ENCODE data around the gene FADS1. TPM values are rescaled to one million over a fixed set of nuclear protein-coding genes. Genes with fewer than 3 reads are reported as not detected.

FADS1 gene
- total and polyA plus RNA-seq, 2 of the 13 experiments (the other 11 are each of a cell fraction or from before 2014, with no cell fraction given) = 91.8 to 108 TPM

DNA sequence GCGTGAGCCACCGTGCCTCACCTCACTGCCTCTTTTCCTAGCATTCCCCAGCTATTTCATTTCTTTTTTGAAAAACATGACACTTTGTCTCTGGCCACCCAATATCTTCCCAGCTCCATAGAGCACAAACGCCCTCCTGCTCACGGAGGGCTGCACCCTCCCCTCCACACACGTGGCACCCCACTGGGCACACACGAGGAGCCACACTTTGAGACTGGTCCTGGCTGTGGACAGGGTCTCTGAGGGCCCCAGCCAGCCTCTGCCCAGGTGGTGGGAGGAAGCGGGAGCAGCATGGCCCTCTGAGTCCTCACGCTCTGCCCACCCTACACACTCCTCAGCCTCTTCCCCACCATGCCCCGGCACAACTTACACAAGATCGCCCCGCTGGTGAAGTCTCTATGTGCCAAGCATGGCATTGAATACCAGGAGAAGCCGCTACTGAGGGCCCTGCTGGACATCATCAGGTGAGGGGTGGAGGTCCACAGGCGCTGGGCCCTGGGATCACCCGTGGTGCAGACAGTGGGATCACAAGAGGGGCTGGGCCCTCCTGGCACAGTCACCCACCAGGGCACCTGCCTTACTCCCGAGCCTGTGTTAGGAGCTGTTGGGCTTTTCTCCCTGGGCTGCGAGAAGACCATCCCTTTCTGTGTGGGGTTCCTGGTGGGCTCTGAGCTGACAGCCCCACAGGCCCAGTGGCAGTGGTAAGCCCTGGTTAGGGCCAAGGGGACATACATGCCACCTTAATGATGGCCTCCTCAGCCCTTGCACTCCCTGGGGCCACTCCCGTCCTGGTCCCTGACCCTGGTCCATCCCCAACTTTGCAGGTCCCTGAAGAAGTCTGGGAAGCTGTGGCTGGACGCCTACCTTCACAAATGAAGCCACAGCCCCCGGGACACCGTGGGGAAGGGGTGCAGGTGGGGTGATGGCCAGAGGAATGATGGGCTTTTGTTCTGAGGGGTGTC, 48.3 kb upstream of the FADS1 start:
- TF ChIP-seq, protein P1, sequence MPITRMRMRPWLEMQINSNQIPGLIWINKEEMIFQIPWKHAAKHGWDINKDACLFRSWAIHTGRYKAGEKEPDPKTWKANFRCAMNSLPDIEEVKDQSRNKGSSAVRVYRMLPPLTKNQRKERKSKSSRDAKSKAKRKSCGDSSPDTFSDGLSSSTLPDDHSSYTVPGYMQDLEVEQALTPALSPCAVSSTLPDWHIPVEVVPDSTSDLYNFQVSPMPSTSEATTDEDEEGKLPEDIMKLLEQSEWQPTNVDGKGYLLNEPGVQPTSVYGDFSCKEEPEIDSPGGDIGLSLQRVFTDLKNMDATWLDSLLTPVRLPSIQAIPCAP (CRISPR knock-in tag; IDR thresholded peaks at IDR 0.05; ENCODE audit: low read depth) = no peak
- TF ChIP-seq MXD4 (CRISPR knock-in tag; IDR thresholded peaks at IDR 0.05) (no peak), SP2 (CRISPR knock-in tag; IDR thresholded peaks at IDR 0.05) (no peak), ZNF235 (CRISPR knock-in tag; IDR thresholded peaks at IDR 0.05; ENCODE audit: borderline replicate concordance) (no peak), ARID2 (CRISPR knock-in tag; IDR thresholded peaks at IDR 0.05; ENCODE audit: borderline replicate concordance) (no peak), ELF1 (CRISPR knock-in tag; IDR thresholded peaks at IDR 0.05) (no peak), AHR (CRISPR knock-in tag; IDR thresholded peaks at IDR 0.05) (no peak)
- TF ChIP-seq, protein P2, sequence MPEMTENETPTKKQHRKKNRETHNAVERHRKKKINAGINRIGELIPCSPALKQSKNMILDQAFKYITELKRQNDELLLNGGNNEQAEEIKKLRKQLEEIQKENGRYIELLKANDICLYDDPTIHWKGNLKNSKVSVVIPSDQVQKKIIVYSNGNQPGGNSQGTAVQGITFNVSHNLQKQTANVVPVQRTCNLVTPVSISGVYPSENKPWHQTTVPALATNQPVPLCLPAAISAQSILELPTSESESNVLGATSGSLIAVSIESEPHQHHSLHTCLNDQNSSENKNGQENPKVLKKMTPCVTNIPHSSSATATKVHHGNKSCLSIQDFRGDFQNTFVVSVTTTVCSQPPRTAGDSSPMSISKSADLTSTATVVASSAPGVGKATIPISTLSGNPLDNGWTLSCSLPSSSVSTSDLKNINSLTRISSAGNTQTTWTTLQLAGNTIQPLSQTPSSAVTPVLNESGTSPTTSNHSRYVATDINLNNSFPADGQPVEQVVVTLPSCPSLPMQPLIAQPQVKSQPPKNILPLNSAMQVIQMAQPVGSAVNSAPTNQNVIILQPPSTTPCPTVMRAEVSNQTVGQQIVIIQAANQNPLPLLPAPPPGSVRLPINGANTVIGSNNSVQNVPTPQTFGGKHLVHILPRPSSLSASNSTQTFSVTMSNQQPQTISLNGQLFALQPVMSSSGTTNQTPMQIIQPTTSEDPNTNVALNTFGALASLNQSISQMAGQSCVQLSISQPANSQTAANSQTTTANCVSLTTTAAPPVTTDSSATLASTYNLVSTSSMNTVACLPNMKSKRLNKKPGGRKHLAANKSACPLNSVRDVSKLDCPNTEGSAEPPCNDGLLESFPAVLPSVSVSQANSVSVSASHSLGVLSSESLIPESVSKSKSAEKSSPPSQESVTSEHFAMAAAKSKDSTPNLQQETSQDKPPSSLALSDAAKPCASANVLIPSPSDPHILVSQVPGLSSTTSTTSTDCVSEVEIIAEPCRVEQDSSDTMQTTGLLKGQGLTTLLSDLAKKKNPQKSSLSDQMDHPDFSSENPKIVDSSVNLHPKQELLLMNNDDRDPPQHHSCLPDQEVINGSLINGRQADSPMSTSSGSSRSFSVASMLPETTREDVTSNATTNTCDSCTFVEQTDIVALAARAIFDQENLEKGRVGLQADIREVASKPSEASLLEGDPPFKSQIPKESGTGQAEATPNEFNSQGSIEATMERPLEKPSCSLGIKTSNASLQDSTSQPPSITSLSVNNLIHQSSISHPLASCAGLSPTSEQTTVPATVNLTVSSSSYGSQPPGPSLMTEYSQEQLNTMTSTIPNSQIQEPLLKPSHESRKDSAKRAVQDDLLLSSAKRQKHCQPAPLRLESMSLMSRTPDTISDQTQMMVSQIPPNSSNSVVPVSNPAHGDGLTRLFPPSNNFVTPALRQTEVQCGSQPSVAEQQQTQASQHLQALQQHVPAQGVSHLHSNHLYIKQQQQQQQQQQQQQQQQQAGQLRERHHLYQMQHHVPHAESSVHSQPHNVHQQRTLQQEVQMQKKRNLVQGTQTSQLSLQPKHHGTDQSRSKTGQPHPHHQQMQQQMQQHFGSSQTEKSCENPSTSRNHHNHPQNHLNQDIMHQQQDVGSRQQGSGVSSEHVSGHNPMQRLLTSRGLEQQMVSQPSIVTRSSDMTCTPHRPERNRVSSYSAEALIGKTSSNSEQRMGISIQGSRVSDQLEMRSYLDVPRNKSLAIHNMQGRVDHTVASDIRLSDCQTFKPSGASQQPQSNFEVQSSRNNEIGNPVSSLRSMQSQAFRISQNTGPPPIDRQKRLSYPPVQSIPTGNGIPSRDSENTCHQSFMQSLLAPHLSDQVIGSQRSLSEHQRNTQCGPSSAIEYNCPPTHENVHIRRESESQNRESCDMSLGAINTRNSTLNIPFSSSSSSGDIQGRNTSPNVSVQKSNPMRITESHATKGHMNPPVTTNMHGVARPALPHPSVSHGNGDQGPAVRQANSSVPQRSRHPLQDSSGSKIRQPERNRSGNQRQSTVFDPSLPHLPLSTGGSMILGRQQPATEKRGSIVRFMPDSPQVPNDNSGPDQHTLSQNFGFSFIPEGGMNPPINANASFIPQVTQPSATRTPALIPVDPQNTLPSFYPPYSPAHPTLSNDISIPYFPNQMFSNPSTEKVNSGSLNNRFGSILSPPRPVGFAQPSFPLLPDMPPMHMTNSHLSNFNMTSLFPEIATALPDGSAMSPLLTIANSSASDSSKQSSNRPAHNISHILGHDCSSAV (CRISPR knock-in tag; IDR thresholded peaks at IDR 0.05; ENCODE audit: borderline replicate concordance) = no peak
- TF ChIP-seq, protein P3, sequence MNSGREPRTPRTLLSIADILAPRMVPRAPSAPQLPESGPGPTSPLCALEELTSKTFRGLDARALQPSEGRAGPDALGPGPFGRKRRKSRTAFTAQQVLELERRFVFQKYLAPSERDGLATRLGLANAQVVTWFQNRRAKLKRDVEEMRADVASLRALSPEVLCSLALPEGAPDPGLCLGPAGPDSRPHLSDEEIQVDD (CRISPR knock-in tag; IDR thresholded peaks at IDR 0.05; ENCODE audit: borderline replicate concordance) = no peak
- TF ChIP-seq, protein P4, sequence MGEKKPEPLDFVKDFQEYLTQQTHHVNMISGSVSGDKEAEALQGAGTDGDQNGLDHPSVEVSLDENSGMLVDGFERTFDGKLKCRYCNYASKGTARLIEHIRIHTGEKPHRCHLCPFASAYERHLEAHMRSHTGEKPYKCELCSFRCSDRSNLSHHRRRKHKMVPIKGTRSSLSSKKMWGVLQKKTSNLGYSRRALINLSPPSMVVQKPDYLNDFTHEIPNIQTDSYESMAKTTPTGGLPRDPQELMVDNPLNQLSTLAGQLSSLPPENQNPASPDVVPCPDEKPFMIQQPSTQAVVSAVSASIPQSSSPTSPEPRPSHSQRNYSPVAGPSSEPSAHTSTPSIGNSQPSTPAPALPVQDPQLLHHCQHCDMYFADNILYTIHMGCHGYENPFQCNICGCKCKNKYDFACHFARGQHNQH (CRISPR knock-in tag; IDR thresholded peaks at IDR 0.05) = no peak
- 88% methylated on average over 14 of the region's 20 CpGs for WGBS (ENCODE audit: low lambda C conversion rate)
- no TSS peak for BruUV-seq (replicated peaks)
- ATAC-seq = no peak
- Histone ChIP-seq H3K27ac (ENCODE audit: extremely low read length, insufficient read depth, low read length) (no peak overlapping the region), H2AFZ (ENCODE audit: low read length) (no peak overlapping the region), H3K4me1 (ENCODE audit: insufficient read depth, low read length) (peaks cover 11% of the 10 kb centered on the region), H3K9me3 (ENCODE audit: low read length) (no peaks in the 10 kb centered on the region), H3K79me2 (ENCODE audit: insufficient read depth, low read length) (no peaks in the 10 kb centered on the region), H3K4me2 (ENCODE audit: low read depth, low read length) (no peak overlapping the region), H3K36me3 (replicated peaks in 1 of 2; ENCODE audit: control insufficient read depth in 1 of 2, insufficient read depth in 2 of 2, low read length in 2 of 2) (peaks cover 0 to 16% of the 10 kb centered on the region in 2 experiments; a peak in 3 of 5 replicates), H3K4me3 (replicated peaks in 1 of 3; ENCODE audit: insufficient read depth in 1 of 3, low read depth in 2 of 3, low read length in 3 of 3) (no peak overlapping the region), H4K20me1 (ENCODE audit: insufficient read depth, low read length) (no peaks in the 10 kb centered on the region), H3K27me3 (ENCODE audit: control insufficient read depth in 1 of 2, insufficient read depth in 2 of 2, low read length in 2 of 2) (no peaks in the 10 kb centered on the region; a peak in 1 of 5 replicates), H3K9ac (ENCODE audit: insufficient read depth, low read depth, low read length) (no peak overlapping the region)
- FAIRE-seq = no peak
- no peak for DNase-seq (ENCODE audit: low spot score)
- in situ Hi-C loops (cut with HindIII; ENCODE audit: extremely low pct_ligation_motif_present, low pct_unique_long_range_greater_than_20kb) = no loop called here
- ChIA-PET POLR2A (no interaction called here), CTCF (ENCODE audit: low intra/inter-chr PET ratio, low total read pairs) (no interaction called here)
- intact Hi-C loops (cut with micrococcal nuclease; ENCODE audit: unreplicated experiment) = no loop called here

All from HepG2 (cell line).